Peyer's patch (tissue), 4 donors: ENCODE results near the gene CDX1. TPM values are rescaled to one million over a fixed set of nuclear protein-coding genes. Genes with fewer than 3 reads are reported as not detected.

Source experiments
- DNase-seq, 3 donors: peaks; one replicate each; pipeline ENCODE4 v3.0.0-alpha.2; 2017 to 2019
- H3K27ac ChIP-seq, 4 donors: fragments of 200-600 bp; sonication (generic); one replicate each; pipeline ENCODE4 v1.5.1; 2016 to 2019
- H3K27me3 ChIP-seq, 2 donors: fragments of 200-600 bp; sonication (generic); one replicate each; pipeline ENCODE4 v1.5.1; 2019
- H3K36me3 ChIP-seq, 3 donors: fragments of 200-600 bp; sonication (generic); one replicate each; pipeline ENCODE4 v1.5.1; 2016 to 2019
- H3K4me1 ChIP-seq, 4 donors: fragments of 200-600 bp; sonication (generic); one replicate each; pipeline ENCODE4 v1.5.1; 2016 to 2019
- H3K4me3 ChIP-seq, 4 donors: fragments of 200-600 bp; sonication (generic); 1 replicate in 3 of 4; 2 replicates in 1 of 4; pipeline ENCODE4 v1.5.1; 2016 to 2019; ENCODE audit warnings: mild to moderate bottlenecking in 1 of 4
- H3K9me3 ChIP-seq, 4 donors: fragments of 200-600 bp; sonication (generic); one replicate each; pipeline ENCODE4 v1.5.1; 2016 to 2019; ENCODE audit warnings: mild to moderate bottlenecking in 1 of 4
- POLR2A ChIP-seq, 2 donors: fragments of 450-650 bp; IDR thresholded peaks; one replicate each; pipeline ENCODE4 v1.5.1; 2017; ENCODE audit warnings: antibody characterized with exemption in 2 of 2, mild to moderate bottlenecking in 2 of 2, moderate library complexity in 2 of 2
- total RNA-seq, 4 donors: library from RNA; depleted of rRNA; stranded (reverse); fragments of >200 nt; gene quantifications; one replicate each; pipeline ENCODE4 v1.1.0, GENCODE V29; 2016
- TF ChIP-seq, protein P1 (sequence below), 6 experiments: fragments of 450-650 bp in 4 of 6; fragments of 200-600 bp in 2 of 6; sonication (generic) in 1 of 6; IDR thresholded peaks; one replicate each; pipeline ENCODE4 v1.5.1; 2017 to 2019; ENCODE audit warnings: antibody characterized with exemption in 6 of 6, mild to moderate bottlenecking in 3 of 6, moderate library complexity in 1 of 6

CDX1 gene
- total RNA-seq, 4 donors from 2014 or later, result 177 to 429 (median 370) TPM

GRCh38 chr5:150184990-150185912 lies 18.7 kb downstream of the CDX1 start:
- H3K36me3 ChIP-seq, result no peaks in the 10 kb centered on the region
- peak overlapping the region in 3 of 4 donors; percentile 57 to 95 (median 89) for H3K27ac ChIP-seq
- peaks cover 0 to 79% (median 14%) of the 10 kb centered on the region in 4 donors for H3K4me1 ChIP-seq
- no peak overlapping the region for H3K4me3 ChIP-seq
- TF ChIP-seq POLR2A (IDR thresholded peaks at IDR 0.05), result peak in 1 of 2 donors; percentile 50
- TF ChIP-seq, protein P1, sequence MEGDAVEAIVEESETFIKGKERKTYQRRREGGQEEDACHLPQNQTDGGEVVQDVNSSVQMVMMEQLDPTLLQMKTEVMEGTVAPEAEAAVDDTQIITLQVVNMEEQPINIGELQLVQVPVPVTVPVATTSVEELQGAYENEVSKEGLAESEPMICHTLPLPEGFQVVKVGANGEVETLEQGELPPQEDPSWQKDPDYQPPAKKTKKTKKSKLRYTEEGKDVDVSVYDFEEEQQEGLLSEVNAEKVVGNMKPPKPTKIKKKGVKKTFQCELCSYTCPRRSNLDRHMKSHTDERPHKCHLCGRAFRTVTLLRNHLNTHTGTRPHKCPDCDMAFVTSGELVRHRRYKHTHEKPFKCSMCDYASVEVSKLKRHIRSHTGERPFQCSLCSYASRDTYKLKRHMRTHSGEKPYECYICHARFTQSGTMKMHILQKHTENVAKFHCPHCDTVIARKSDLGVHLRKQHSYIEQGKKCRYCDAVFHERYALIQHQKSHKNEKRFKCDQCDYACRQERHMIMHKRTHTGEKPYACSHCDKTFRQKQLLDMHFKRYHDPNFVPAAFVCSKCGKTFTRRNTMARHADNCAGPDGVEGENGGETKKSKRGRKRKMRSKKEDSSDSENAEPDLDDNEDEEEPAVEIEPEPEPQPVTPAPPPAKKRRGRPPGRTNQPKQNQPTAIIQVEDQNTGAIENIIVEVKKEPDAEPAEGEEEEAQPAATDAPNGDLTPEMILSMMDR (IDR thresholded peaks at IDR 0.05), result peak in 1 of 6 experiments; percentile 9
- H3K27me3 ChIP-seq, result no peaks in the 10 kb centered on the region
- no peaks in the 10 kb centered on the region for H3K9me3 ChIP-seq
- DNase-seq, result peak in 2 of 3 donors; percentile 88 to 91

DNA sequence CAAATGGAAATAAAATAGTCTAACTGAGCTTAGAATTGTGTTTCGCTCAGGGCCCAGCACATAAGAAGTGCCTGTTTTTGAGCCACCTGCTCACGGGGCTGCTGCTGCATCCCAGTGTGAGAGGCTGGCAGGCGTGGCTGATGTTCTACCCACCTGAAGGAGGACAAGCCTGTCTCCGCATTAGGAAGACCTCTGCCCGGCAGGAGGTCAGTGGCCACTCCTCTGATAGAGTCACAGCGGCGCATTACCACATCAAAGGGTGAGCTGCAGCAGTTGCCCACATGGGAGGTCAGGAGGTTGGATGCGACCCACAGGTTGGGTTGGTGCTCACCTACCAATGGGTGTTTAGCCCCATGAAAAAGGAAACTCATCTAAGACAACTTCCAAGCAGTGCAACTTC lies 19.6 kb downstream of the CDX1 start:
- DNase-seq, result peak in 2 of 3 donors; percentile 53 to 58
- H3K4me3 ChIP-seq, result no peak overlapping the region
- H3K36me3 ChIP-seq, result no peaks in the 10 kb centered on the region
- H3K9me3 ChIP-seq, result no peaks in the 10 kb centered on the region
- no peaks in the 10 kb centered on the region for H3K27me3 ChIP-seq
- H3K4me1 ChIP-seq, result peaks cover 0 to 73% (median 13%) of the 10 kb centered on the region in 4 donors
- no peak for TF ChIP-seq POLR2A (IDR thresholded peaks at IDR 0.05)
- TF ChIP-seq, protein P1 (IDR thresholded peaks at IDR 0.05), result no peak
- peak overlapping the region in 2 of 4 donors; percentile 89 to 95 for H3K27ac ChIP-seq

DNA sequence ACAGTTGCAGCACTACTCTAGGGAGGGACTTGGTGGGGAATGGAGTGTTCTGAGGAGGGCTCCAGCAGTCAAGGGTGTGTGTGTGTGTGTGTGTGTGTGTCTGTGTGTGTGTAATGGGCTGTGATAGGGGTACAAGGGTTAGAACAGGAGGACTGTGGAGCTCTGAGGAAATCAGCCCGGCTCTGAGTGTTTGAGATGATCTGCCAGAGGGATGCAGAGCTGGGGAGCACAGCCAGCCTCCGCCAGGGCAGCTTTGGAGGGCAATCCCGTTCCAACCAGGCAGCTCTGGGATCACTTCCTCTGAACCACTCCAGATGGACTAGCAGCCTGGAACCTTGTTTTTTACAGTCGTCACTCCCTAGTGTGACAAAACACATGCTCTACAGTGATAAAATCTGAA lies 20.3 kb downstream of the CDX1 start:
- Histone ChIP-seq H3K4me1 (peaks cover 0 to 66% (median 10%) of the 10 kb centered on the region in 4 donors), H3K36me3 (no peaks in the 10 kb centered on the region), H3K4me3 (no peak overlapping the region), H3K27me3 (no peaks in the 10 kb centered on the region), H3K27ac (peak overlapping the region in 2 of 4 donors; percentile 89 to 95), H3K9me3 (no peaks in the 10 kb centered on the region)
- peak in 2 of 3 donors; percentile 52 to 56 for DNase-seq
- no peak for TF ChIP-seq POLR2A (IDR thresholded peaks at IDR 0.05)
- TF ChIP-seq, protein P1 (IDR thresholded peaks at IDR 0.05), result no peak

- no peaks in the 10 kb centered on the region for H3K9me3 ChIP-seq
- H3K4me3 ChIP-seq, result no peak overlapping the region
- no peaks in the 10 kb centered on the region for H3K27me3 ChIP-seq
- H3K4me1 ChIP-seq, result peaks cover 0 to 54% (median 6%) of the 10 kb centered on the region in 4 donors
- TF ChIP-seq, protein P1 (IDR thresholded peaks at IDR 0.05), result no peak
- TF ChIP-seq POLR2A (IDR thresholded peaks at IDR 0.05), result no peak
- DNase-seq, result peak in 1 of 3 donors; percentile 58
- H3K27ac ChIP-seq, result no peak overlapping the region
- H3K36me3 ChIP-seq, result no peaks in the 10 kb centered on the region
These were observed 21.7 kb downstream of the CDX1 start for GRCh38 chr5:150188146-150188842.

GRCh38 chr5:150189326-150189725 lies 22.7 kb downstream of the CDX1 start:
- H3K27me3 ChIP-seq, result no peaks in the 10 kb centered on the region
- no peaks in the 10 kb centered on the region for H3K9me3 ChIP-seq
- no peak for TF ChIP-seq POLR2A (IDR thresholded peaks at IDR 0.05)
- TF ChIP-seq, protein P1 (IDR thresholded peaks at IDR 0.05), result no peak
- no peaks in the 10 kb centered on the region for H3K36me3 ChIP-seq
- H3K27ac ChIP-seq, result no peak overlapping the region
- no peak overlapping the region for H3K4me3 ChIP-seq
- peaks cover 0 to 43% (median 6%) of the 10 kb centered on the region in 4 donors for H3K4me1 ChIP-seq
- peak in 1 of 3 donors; percentile 34 for DNase-seq
